Spleen (tissue), 7 donors: Measurements from ENCODE around the gene OR2T27.

Experiments
- POLR2A ChIP-seq, 3 donors: fragments of 450-650 bp; IDR thresholded peaks; one replicate each; pipeline ENCODE4 v1.5.1; 2017; ENCODE audit warnings: antibody characterized with exemption in 3 of 3, mild to moderate bottlenecking in 1 of 3
- POLR2AphosphoS5 ChIP-seq, 3 donors: sonication (generic); formaldehyde crosslinking; IDR thresholded peaks; one replicate each; pipeline ENCODE4 v1.5.1; 2017; ENCODE audit warnings: antibody characterized with exemption in 3 of 3
- TF ChIP-seq, protein P1 (sequence below), 11 experiments: fragments of 200-600 bp in 7 of 11; fragments of 450-650 bp in 4 of 11; sonication (generic) in 4 of 11; IDR thresholded peaks in 8 of 11; conservative IDR thresholded peaks in 3 of 11; 1 replicate in 7 of 11; 2 replicates in 4 of 11; pipeline versions ENCODE4 v1.4.0 to v1.8.0; 2016 to 2021; ENCODE audit warnings: antibody characterized with exemption in 11 of 11, inconsistent platforms in 4 of 11, mild to moderate bottlenecking in 1 of 11
- donor health status: DM: no; HTN: no; CAD: no; lungs with moderate emphysema.
- donor health status: DM: no; HTN: no; CAD: no.
- donor health status: DM: no; HTN: no; CAD: no.

DNA sequence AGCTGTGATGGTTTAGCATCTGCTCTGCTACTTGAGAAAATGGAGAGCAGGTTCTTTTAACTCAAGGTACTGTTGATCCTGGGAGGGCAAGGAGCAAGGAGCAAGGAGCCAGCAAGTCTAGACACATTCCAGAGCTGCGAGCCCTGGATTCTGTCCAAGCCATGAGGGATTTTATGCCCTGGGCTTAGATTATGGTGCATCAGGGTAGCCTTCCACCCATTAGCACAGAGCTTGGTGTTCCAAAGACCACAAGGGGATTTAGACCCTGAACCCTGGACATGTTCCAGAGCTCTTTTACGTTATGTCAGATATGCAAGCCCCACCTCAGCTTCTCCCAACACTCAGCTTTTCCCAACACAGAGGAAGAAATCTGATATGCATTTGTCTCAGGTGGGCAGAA lies 49.3 kb upstream of the OR2T27 start:
- TF ChIP-seq, protein P1, sequence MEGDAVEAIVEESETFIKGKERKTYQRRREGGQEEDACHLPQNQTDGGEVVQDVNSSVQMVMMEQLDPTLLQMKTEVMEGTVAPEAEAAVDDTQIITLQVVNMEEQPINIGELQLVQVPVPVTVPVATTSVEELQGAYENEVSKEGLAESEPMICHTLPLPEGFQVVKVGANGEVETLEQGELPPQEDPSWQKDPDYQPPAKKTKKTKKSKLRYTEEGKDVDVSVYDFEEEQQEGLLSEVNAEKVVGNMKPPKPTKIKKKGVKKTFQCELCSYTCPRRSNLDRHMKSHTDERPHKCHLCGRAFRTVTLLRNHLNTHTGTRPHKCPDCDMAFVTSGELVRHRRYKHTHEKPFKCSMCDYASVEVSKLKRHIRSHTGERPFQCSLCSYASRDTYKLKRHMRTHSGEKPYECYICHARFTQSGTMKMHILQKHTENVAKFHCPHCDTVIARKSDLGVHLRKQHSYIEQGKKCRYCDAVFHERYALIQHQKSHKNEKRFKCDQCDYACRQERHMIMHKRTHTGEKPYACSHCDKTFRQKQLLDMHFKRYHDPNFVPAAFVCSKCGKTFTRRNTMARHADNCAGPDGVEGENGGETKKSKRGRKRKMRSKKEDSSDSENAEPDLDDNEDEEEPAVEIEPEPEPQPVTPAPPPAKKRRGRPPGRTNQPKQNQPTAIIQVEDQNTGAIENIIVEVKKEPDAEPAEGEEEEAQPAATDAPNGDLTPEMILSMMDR (IDR thresholded peaks at IDR 0.05 in 8 of 11, conservative IDR thresholded peaks at IDR 0.05 in 3 of 11) = no peak
- TF ChIP-seq POLR2A (IDR thresholded peaks at IDR 0.05) (no peak), POLR2AphosphoS5 (IDR thresholded peaks at IDR 0.05) (no peak)
